ENCODE data around the gene TIMM29. TPM values are rescaled to one million over a fixed set of nuclear protein-coding genes. Genes with fewer than 3 reads are reported as not detected.
A peak's percentile ranks its signal among the peaks of the same experiment; 100 is the strongest.

Gene TIMM29
- total and polyA plus RNA-seq, 7 donors: 9.6 to 28.5 (median 22.6) TPM

DNA sequence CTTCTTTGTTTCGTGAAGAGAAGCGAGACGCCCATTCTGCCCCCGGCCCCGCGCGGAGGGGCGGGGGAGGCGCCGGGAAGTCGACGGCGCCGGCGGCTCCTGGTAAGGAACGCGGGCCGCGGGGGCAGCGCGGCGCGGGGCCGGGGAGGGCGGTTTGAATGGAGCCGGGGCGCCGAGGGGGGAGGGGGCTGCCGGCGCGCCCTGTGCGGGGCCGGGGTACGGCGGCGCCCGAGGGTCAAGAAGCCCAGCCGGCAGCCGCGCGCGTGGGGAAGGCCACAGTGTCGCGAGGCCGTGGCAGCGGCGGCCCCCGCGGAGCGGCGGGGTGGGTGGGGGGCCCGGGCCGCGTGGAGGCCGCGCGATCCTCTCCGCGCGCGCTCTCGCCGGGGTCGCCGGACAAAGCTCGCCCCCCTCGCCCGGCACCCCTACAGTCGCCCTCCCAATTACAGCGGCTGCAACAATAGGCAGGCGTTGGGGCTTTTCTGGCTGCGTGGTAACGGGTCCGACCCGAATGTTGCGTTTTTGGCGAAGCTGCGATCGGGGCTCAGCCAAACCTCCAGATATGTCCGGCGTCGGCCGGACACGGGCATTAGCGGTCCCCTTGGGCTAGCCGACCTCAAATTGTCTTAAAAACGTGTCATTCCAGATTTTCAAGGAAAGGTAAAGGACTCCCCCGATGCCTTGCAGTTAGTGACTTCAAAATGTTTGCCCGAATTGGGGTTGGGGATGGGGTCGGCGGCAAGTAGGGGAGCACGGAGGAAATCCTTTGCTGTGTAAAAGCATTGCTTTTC lies 32.7 kb downstream of the TIMM29 start:
- Histone ChIP-seq H3K27me3 (no peaks in the 10 kb centered on the region), H3K4me3 (peak overlapping the region; percentile 76 to 96 (median 80)), H3K36me3 (no peaks in the 10 kb centered on the region), H3K27ac (peak overlapping the region; percentile 88 to 94 (median 92)), H3K4me1 (peaks cover 0 to 34% (median 19%) of the 10 kb centered on the region in 4 donors), H3K9me3 (no peaks in the 10 kb centered on the region)
- 1% methylated on average over 92 of the region's 92 CpGs for WGBS, 2 donors
- DNase-seq: peak; percentile 76
- intact Hi-C loops (cut with DNase I): no loop called here
- TF ChIP-seq EP300 (IDR thresholded peaks at IDR 0.05): no peak
- peak in 1 of 4 donors; percentile 35 for TF ChIP-seq POLR2AphosphoS5 (IDR thresholded peaks at IDR 0.05)
- no peak for TF ChIP-seq POLR2A (IDR thresholded peaks at IDR 0.05)

DNA sequence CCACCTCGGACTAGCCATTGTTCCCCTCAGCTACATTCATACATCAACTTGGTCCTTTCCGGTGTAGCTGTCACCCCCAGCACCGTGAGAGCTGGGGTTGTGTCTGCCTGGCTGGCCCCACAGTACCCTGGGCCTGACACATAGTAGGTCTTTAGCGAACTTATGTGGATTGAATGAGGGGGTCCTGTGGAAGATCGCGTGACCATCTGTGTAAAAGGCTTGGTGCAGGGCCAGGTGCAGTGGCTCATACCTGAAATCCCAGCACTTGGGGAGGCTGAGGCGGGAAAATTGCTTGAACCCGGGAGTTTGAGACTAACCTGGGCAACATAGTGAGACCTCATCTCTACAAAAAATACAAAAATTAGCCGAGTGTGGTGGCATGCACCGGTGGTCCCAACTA lies 34.3 kb downstream of the TIMM29 start:
- H3K4me3 ChIP-seq: no peak overlapping the region
- H3K9me3 ChIP-seq: no peaks in the 10 kb centered on the region
- 89% methylated on average over 10 of the region's 10 CpGs for WGBS, 2 donors
- intact Hi-C loops (cut with DNase I): no loop called here
- H3K36me3 ChIP-seq: no peaks in the 10 kb centered on the region
- DNase-seq: no peak
- TF ChIP-seq EP300 (IDR thresholded peaks at IDR 0.05) (no peak), POLR2AphosphoS5 (IDR thresholded peaks at IDR 0.05) (no peak), POLR2A (IDR thresholded peaks at IDR 0.05) (no peak)
- TF ChIP-seq, protein P1, sequence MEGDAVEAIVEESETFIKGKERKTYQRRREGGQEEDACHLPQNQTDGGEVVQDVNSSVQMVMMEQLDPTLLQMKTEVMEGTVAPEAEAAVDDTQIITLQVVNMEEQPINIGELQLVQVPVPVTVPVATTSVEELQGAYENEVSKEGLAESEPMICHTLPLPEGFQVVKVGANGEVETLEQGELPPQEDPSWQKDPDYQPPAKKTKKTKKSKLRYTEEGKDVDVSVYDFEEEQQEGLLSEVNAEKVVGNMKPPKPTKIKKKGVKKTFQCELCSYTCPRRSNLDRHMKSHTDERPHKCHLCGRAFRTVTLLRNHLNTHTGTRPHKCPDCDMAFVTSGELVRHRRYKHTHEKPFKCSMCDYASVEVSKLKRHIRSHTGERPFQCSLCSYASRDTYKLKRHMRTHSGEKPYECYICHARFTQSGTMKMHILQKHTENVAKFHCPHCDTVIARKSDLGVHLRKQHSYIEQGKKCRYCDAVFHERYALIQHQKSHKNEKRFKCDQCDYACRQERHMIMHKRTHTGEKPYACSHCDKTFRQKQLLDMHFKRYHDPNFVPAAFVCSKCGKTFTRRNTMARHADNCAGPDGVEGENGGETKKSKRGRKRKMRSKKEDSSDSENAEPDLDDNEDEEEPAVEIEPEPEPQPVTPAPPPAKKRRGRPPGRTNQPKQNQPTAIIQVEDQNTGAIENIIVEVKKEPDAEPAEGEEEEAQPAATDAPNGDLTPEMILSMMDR (IDR thresholded peaks at IDR 0.05): no peak
- peaks cover 0 to 34% (median 19%) of the 10 kb centered on the region in 4 donors for H3K4me1 ChIP-seq
- no peak overlapping the region for H3K27ac ChIP-seq
- no peaks in the 10 kb centered on the region for H3K27me3 ChIP-seq

DNA sequence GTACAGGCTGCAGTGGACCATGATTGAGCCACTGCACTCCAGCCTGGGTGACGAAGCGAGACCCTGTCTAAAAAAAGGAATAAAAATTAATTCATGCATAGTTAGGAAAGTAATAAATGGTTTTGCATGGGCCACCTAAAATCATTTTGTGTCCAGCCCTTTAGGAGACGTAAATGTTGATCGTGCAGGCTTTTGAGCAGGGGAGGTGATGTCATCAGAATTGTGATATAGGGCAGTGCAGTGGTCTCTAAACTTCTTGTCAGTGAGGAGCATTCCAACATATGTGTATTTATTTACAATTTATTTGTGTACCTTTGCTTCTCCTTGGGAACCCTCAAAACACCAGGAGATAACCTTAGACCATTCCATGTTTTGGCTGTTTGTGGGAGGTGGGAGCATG lies 35.3 kb downstream of the TIMM29 start:
- no peak for TF ChIP-seq POLR2A (IDR thresholded peaks at IDR 0.05)
- TF ChIP-seq EP300 (IDR thresholded peaks at IDR 0.05): no peak
- TF ChIP-seq POLR2AphosphoS5 (IDR thresholded peaks at IDR 0.05): no peak
- TF ChIP-seq, protein P1 (IDR thresholded peaks at IDR 0.05): no peak
- WGBS, 2 donors: 76 to 86% methylated on average over 4 of the region's 4 CpGs
- Histone ChIP-seq H3K9me3 (no peaks in the 10 kb centered on the region), H3K36me3 (no peaks in the 10 kb centered on the region), H3K4me3 (no peak overlapping the region), H3K27me3 (no peaks in the 10 kb centered on the region), H3K4me1 (peaks cover 0 to 34% (median 19%) of the 10 kb centered on the region in 4 donors), H3K27ac (no peak overlapping the region)
- intact Hi-C loops (cut with DNase I): no loop called here
- no peak for DNase-seq

DNA sequence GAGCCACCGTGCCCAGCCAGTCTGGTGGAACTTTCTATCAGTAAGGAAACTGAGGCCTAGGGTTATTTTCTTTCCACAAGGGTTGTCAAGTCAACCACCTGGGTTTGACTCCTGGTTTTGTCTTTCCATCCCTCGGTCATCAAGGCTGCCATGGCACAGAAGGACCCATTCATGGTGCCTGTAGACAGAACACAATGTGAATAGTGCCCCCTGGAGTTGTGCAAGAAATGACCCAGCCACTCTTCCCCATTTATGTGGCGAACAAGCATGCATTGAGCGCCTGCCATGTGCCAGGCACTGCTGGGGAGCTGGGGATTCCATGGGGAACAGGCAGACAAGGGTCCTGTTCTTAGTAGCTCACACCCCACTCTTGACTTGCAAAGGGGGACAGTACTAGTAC lies 36.3 kb downstream of the TIMM29 start:
- WGBS, 2 donors: 97 to 98% methylated on average over 4 of the region's 4 CpGs
- H3K27ac ChIP-seq: no peak overlapping the region
- H3K9me3 ChIP-seq: no peaks in the 10 kb centered on the region
- no peaks in the 10 kb centered on the region for H3K27me3 ChIP-seq
- intact Hi-C loops (cut with DNase I): no loop called here
- peaks cover 0 to 27% (median 15%) of the 10 kb centered on the region in 4 donors for H3K4me1 ChIP-seq
- TF ChIP-seq POLR2A (IDR thresholded peaks at IDR 0.05) (no peak), POLR2AphosphoS5 (IDR thresholded peaks at IDR 0.05) (no peak), EP300 (IDR thresholded peaks at IDR 0.05) (no peak)
- TF ChIP-seq, protein P1 (IDR thresholded peaks at IDR 0.05): no peak
- no peaks in the 10 kb centered on the region for H3K36me3 ChIP-seq
- no peak overlapping the region for H3K4me3 ChIP-seq
- no peak for DNase-seq

DNA sequence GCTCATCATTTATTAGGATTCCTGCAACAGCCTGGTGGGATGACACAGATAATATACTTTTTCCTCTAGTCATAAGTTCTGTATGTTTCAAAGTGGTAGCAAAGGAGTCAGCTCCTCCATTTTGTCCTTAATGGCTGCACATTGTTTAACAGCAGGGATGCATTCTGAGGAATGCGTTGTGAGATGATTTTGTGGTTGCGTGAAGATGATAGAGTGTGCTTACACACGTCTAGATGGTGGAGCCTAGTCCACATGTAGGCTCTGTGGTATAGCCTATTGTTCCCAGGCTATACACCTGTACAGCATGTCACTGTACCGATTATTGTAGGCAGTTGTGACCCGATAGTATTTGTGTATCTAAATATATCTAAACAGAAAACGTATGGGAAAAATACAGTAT lies 36.8 kb downstream of the TIMM29 start:
- no peak for DNase-seq
- Histone ChIP-seq H3K27ac (no peak overlapping the region), H3K4me1 (peaks cover 0 to 23% (median 13%) of the 10 kb centered on the region in 4 donors), H3K9me3 (no peaks in the 10 kb centered on the region), H3K27me3 (no peaks in the 10 kb centered on the region), H3K4me3 (no peak overlapping the region), H3K36me3 (no peaks in the 10 kb centered on the region)
- TF ChIP-seq, protein P1 (IDR thresholded peaks at IDR 0.05): no peak
- TF ChIP-seq EP300 (IDR thresholded peaks at IDR 0.05) (no peak), POLR2AphosphoS5 (IDR thresholded peaks at IDR 0.05) (no peak), POLR2A (IDR thresholded peaks at IDR 0.05) (no peak)
- WGBS, 2 donors: 84 to 86% methylated on average over 6 of the region's 6 CpGs
- intact Hi-C loops (cut with DNase I): no loop called here

All from sigmoid colon (tissue), 7 donors.